A673 (cell line): ENCODE measurements around the gene PUS10. TPM values are rescaled to one million over a fixed set of nuclear protein-coding genes. Genes with fewer than 3 reads are reported as not detected.

Source experiments
- BruUV-seq: library from RNA; stranded (reverse); fragments of 400-500 nt; replicated peaks from 2 replicates; lab custom pipeline; 2021; lab: Mats Ljungman, UMichigan
- CTCF ChIA-PET: fragments of 300-600 bp; sonication (Branson Sonifier 250); formaldehyde crosslinking; loops from one replicate; lab custom pipeline; 2022; ENCODE audit warnings: antibody characterized with exemption; lab: Charles Lee
- POLR2A ChIA-PET: fragments of 300-600 bp; sonication (Branson Sonifier 250); formaldehyde crosslinking; loops from one replicate; lab custom pipeline; 2022; ENCODE audit warnings: antibody characterized with exemption; ENCODE audit not compliant: low non-redundant PET; lab: Charles Lee
- DNase-seq: peaks from one replicate; pipeline ENCODE4 v3.0.0-alpha.2; 2015; ENCODE audit warnings: low spot score
- H3K27ac ChIP-seq: fragments of 200-600 bp; sonication (generic); 2 replicates; pipeline ENCODE4 v1.5.1; 2016; ENCODE audit warnings: mixed run types, low read depth, mild to moderate bottlenecking, mixed read lengths, antibody characterized with exemption, low read length; ENCODE audit not compliant: poor library complexity, severe bottlenecking
- H3K27me3 ChIP-seq: fragments of 200-600 bp; sonication (generic); replicated peaks from 2 replicates; pipeline ENCODE4 v1.6.1; 2017; ENCODE audit warnings: mixed run types, low read depth, mild to moderate bottlenecking, mixed read lengths, antibody characterized with exemption, low read length; ENCODE audit not compliant: insufficient read depth, poor library complexity
- H3K36me3 ChIP-seq: fragments of 200-600 bp; sonication (generic); 2 replicates; pipeline ENCODE4 v1.6.1; 2016; ENCODE audit warnings: mixed run types, mild to moderate bottlenecking, mixed read lengths, antibody characterized with exemption, low read length; ENCODE audit not compliant: insufficient read depth, poor library complexity, severe bottlenecking
- H3K4me1 ChIP-seq: fragments of 200-600 bp; sonication (generic); 2 replicates; pipeline ENCODE4 v1.6.1; 2017; ENCODE audit warnings: mixed run types, mild to moderate bottlenecking, mixed read lengths, antibody characterized with exemption, low read length; ENCODE audit not compliant: insufficient read depth, poor library complexity, severe bottlenecking
- H3K4me3 ChIP-seq: fragments of 200-600 bp; sonication (generic); 2 replicates; pipeline ENCODE4 v1.5.1; 2016; ENCODE audit warnings: low read depth, mixed run types, mild to moderate bottlenecking, mixed read lengths, low read length; ENCODE audit not compliant: poor library complexity, severe bottlenecking
- H3K9me3 ChIP-seq: fragments of 200-600 bp; sonication (generic); 2 replicates; pipeline ENCODE4 v1.6.1; 2016; ENCODE audit warnings: mixed run types, low read depth, mild to moderate bottlenecking, mixed read lengths, antibody characterized with exemption, low read length; ENCODE audit not compliant: poor library complexity, severe bottlenecking
- CTCF ChIP-seq: fragments of 300-800, 200-600 bp; sonication (generic); conservative IDR thresholded peaks from 2 replicates; pipeline ENCODE4 v1.5.1; 2017; ENCODE audit warnings: low read depth, mild to moderate bottlenecking, antibody characterized with exemption, low read length, moderate library complexity, mixed read lengths
- EZH2 ChIP-seq: fragments of 200-600 bp; sonication (generic); IDR thresholded peaks from 2 replicates; pipeline ENCODE4 v1.6.1; 2017; ENCODE audit warnings: borderline replicate concordance, low read depth, mild to moderate bottlenecking, mixed read lengths, antibody characterized with exemption, low read length; ENCODE audit not compliant: poor library complexity, severe bottlenecking
- intact Hi-C: fragments of 100-400 bp; cut with micrococcal nuclease; formaldehyde crosslinking; loops from one replicate; pipeline ENCODE4 v1.10.0; 2022; ENCODE audit not compliant: unreplicated experiment
- total RNA-seq: library from RNA; stranded (reverse); gene quantifications from 2 replicates; pipeline ENCODE4 v1.2.3, GENCODE V29; 2021

The PUS10 gene
- total RNA-seq, 1 experiment from 2014 or later = 4.2 TPM

- no peaks in the 10 kb centered on the region for H3K4me1 ChIP-seq
- POLR2A ChIA-PET = no interaction called here
- H3K9me3 ChIP-seq = no peaks in the 10 kb centered on the region
- TF ChIP-seq CTCF (no peak), EZH2 (no peak)
- intact Hi-C loops = no loop called here
- H3K4me3 ChIP-seq = no peak overlapping the region
- H3K36me3 ChIP-seq = no peaks in the 10 kb centered on the region
- no TSS peak for BruUV-seq
- no peak for DNase-seq
- CTCF ChIA-PET = no interaction called here
- no peak overlapping the region for H3K27ac ChIP-seq
- no peaks in the 10 kb centered on the region for H3K27me3 ChIP-seq
Observed at GRCh38 chr2:60959501-60959900, 58.6 kb downstream of the PUS10 start.

- no peaks in the 10 kb centered on the region for H3K27me3 ChIP-seq
- BruUV-seq = no TSS peak
- H3K4me3 ChIP-seq = no peak overlapping the region
- intact Hi-C loops = no loop called here
- no peaks in the 10 kb centered on the region for H3K9me3 ChIP-seq
- no peak for DNase-seq
- TF ChIP-seq EZH2 = no peak
- no peak for TF ChIP-seq CTCF
- ChIA-PET POLR2A (interaction anchor here (0.5 kb wide), 1 partner anchor 101 kb away, joined by 7 read pairs; no protein-coding TSS in a partner anchor), CTCF (no interaction called here)
- H3K27ac ChIP-seq = no peak overlapping the region
- H3K4me1 ChIP-seq = no peaks in the 10 kb centered on the region
- no peaks in the 10 kb centered on the region for H3K36me3 ChIP-seq
Observed at GRCh38 chr2:60958800-60959199, 59.3 kb downstream of the PUS10 start.

GRCh38 chr2:60958361-60958760, 59.7 kb downstream of the PUS10 start:
- H3K4me1 ChIP-seq = no peaks in the 10 kb centered on the region
- no peaks in the 10 kb centered on the region for H3K36me3 ChIP-seq
- intact Hi-C loops = no loop called here
- ChIA-PET CTCF (no interaction called here), POLR2A (interaction anchor here (0.5 kb wide), 1 partner anchor 101 kb away, joined by 7 read pairs; no protein-coding TSS in a partner anchor)
- H3K27me3 ChIP-seq = no peaks in the 10 kb centered on the region
- no peak overlapping the region for H3K4me3 ChIP-seq
- no peaks in the 10 kb centered on the region for H3K9me3 ChIP-seq
- no peak overlapping the region for H3K27ac ChIP-seq
- TF ChIP-seq CTCF (no peak), EZH2 (no peak)
- BruUV-seq = no TSS peak
- DNase-seq = no peak
